ENCODE results near the gene CTRB2. TPM values are rescaled to one million over a fixed set of nuclear protein-coding genes. Genes with fewer than 3 reads are reported as not detected.

CTRB2 gene
- not detected for total RNA-seq

DNA sequence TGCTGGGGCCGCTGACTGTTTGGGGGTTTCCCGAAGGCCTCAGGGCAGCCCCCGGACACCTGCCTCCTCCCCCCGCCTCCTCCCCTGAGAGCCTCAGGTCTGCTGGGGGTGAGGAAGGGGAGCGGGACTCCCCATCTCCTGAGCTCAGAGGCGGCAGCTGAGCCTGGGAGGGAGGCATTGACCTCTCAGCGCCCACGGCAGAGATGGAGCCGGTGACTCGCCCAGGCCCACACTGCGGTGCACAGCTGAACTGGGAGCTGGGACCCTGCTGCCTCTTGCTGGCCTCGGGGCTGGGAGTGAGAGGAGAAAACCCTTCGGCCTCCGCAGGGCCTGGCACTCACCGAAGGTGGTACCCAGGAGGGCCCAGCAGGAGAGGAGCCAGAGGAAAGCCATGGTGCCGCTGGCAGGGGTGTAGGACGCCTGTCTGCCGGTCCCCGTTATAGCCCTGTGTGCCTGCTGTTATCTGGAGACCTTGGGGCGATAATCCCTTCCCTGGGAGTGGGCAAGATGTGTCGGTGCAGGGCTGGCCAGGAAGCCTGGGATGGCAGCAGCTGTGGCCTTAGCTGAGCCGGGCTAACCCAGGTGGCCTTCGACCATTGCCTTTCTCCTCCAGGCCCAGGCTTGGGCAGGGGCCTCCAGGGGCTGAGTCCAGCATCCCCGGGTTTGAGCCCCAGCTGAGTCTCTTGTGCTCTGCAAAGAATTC, at the start of gene CTRB2:
Gene CTRB2 (minus strand): TSS at position 413 of the 703 bp plus-strand sequence. CDS start 20 bp downstream, at position 393.

DNA sequence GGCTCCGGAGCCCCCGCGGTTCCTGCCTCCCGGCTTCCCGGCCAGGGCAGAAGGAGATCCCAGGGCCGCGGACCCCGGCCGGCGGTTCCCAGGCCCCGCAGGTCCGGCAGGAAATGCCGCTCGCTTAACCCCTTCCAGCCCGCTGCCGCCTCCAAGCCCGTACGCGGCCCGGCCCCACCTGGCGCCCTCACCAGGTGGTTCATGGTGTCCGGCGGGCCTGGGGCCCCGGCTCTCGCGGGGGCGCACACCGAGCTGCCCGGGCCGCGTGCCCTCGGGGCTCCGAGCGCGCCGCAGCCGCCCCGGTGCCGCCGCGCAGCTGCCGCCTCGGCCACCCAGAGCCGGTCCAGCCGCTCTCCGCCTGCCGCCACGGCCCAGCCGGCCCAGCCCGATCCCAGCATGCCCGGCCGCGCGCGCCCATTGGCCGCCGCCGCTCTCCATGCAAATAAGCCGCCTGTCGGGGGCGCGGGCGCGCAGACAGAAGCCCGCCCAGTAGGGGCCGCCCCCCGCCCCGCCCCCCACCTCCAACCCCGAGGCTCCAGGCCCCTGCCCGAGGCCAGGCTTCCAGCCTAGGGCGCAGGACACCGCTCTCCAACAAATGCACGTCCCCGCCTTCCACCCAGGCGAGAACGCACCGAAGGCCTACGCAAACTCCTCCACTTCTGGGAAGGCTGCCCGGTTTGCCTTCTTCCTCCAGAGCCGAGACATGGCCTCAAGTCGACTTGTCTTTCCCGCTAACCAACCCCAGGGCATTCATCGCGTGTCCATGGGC, 44.5 kb upstream of the CTRB2 start, which contains the start of gene BCAR1:
Gene BCAR1 (minus strand): TSS at position 345 of the 769 bp plus-strand sequence. CDS start 142 bp downstream, at position 203.

DNA sequence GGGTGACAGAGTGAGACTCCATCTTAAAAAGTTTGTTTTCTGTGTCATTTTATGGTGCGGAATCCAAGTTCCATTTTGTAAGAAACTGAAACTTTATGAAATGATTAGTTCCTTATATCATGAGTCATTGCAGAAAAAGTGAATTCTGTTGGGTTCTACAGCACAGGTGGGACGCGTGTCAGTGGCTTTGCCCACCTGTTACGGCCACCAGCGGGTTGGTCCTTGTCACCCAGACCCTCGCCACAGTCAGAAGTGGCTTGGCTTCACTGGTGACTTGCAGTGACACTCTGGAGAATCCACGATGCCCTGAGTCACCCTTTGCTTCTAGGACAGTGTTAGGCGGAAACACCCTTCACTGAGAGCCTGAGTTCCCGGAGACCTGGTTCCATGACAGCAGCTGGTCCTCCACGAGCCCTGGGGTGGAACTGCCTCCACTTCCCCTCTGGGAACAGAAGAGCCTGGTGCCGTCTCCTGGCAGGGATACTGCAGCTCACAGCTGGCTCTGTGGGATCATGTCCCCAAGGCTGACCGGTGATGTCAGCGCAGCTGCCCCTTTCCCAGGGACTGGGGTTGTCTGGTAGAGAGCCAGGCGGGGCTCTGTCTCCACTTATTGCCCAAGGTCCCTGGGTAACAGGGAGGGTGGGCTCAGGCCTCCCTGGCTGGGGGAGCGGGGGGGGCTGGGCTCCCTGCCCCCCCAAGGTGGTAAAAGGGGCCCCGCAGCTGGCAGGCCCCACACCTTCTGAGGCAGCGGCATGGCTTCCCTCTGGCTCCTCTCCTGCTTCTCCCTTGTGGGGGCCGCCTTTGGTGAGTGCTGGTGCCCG, 11.5 kb upstream of the CTRB2 start, which contains the start of gene CTRB1:
Gene CTRB1 (plus strand): TSS at position 733 of the 821 bp plus-strand sequence. CDS start 20 bp downstream, at position 753.

Other genes with a start within 250 kb of the CTRB2 start
- 54.5 TPM for gene WDR59, start 222.0 kb downstream of the CTRB2 start, total RNA-seq
- gene ZNRF1, start 208.1 kb downstream of the CTRB2 start, total RNA-seq = 24.5 TPM
- 6.6 TPM for gene LDHD, start 90.4 kb downstream of the CTRB2 start, total RNA-seq
- 37.9 TPM for gene ZFP1, start 58.6 kb downstream of the CTRB2 start, total RNA-seq
- not detected for gene CTRB1, start 11.8 kb upstream of the CTRB2 start, total RNA-seq
- gene BCAR1, start 44.5 kb upstream of the CTRB2 start, total RNA-seq = 56.5 TPM
- 110 TPM for gene CFDP1, start 226.3 kb upstream of the CTRB2 start, total RNA-seq